K562 (cell line): ENCODE results near the gene HMGA1. TPM values are rescaled to one million over a fixed set of nuclear protein-coding genes. Genes with fewer than 3 reads are reported as not detected.

Experiments
- ERF ChIP-seq: fragments of 450-650 bp; formaldehyde crosslinking; IDR thresholded peaks from 2 replicates; pipeline ENCODE4 v1.4.0; 2020; ENCODE audit warnings: mild to moderate bottlenecking, mixed read lengths
- ESRRA ChIP-seq: fragments of 450-650 bp; IDR thresholded peaks from 2 replicates; pipeline ENCODE4 v1.6.1; 2014; ENCODE audit warnings: low read depth, mild to moderate bottlenecking, moderate library complexity, borderline replicate concordance
- HBP1 ChIP-seq: fragments of 450-650 bp; formaldehyde crosslinking; IDR thresholded peaks from 2 replicates; pipeline ENCODE4 v1.4.0; 2022; ENCODE audit warnings: missing genetic modification characterization
- HNRNPLL ChIP-seq: fragments of 200-400 bp; formaldehyde crosslinking; IDR thresholded peaks from 2 replicates; pipeline ENCODE4 v1.6.1; 2017; ENCODE audit warnings: low read length, low read depth, mild to moderate bottlenecking; ENCODE audit not compliant: poor library complexity, severe bottlenecking
- MTF1 ChIP-seq: fragments of 250-450 bp; sonication (Bioruptor Pico); IDR thresholded peaks from 2 replicates; pipeline ENCODE4 v1.9.0; 2021; ENCODE audit warnings: moderate library complexity, mild to moderate bottlenecking, inconsistent platforms, borderline replicate concordance
- NCOR1 ChIP-seq: fragments of 450-650 bp; IDR thresholded peaks from 2 replicates; pipeline ENCODE4 v1.6.1; 2016; ENCODE audit warnings: mild to moderate bottlenecking, moderate library complexity
- NFIX ChIP-seq: fragments of 250-450 bp; sonication (Bioruptor Pico); IDR thresholded peaks from 2 replicates; pipeline ENCODE4 v1.4.0; 2020; ENCODE audit warnings: low read depth, mild to moderate bottlenecking, moderate library complexity
- NR0B1 ChIP-seq: fragments of 450-650 bp; IDR thresholded peaks from one replicate; pipeline ENCODE4 v1.6.1; 2018; ENCODE audit warnings: mild to moderate bottlenecking, moderate library complexity; ENCODE audit not compliant: partially characterized antibody
- POLR2AphosphoS2 ChIP-seq: IDR thresholded peaks from 2 replicates; pipeline ENCODE4 v1.6.1; 2012; ENCODE audit warnings: low read length, improper control_type of control experiment
- SP2 ChIP-seq: IDR thresholded peaks from 2 replicates; pipeline ENCODE4 v1.6.1; 2011; ENCODE audit warnings: mild to moderate bottlenecking, low read depth, low read length, moderate library complexity; ENCODE audit not compliant: poor library complexity, severe bottlenecking; ENCODE audit errors: extremely low read depth
- STAT6 ChIP-seq: sonication (generic); formaldehyde crosslinking; IDR thresholded peaks from 2 replicates; pipeline ENCODE4 v1.8.1; 2023; ENCODE audit warnings: mild to moderate bottlenecking, missing genetic modification reagents
- ZBTB11 ChIP-seq, 3 experiments: fragments of 200-800 bp in 1 of 3; fragments of 250-450 bp in 1 of 3; fragments of 450-650 bp in 1 of 3; sonication (Bioruptor Pico) in 1 of 3; sonication (Bioruptor generic) in 1 of 3; formaldehyde crosslinking in 1 of 3; IDR thresholded peaks; 2 replicates each; pipeline versions ENCODE4 v1.6.1 to v1.8.0; 2016 to 2022; ENCODE audit warnings: mild to moderate bottlenecking in 2 of 3, missing genetic modification characterization in 2 of 3, missing compliant biosample characterization in 1 of 3, moderate library complexity in 1 of 3
- ZBTB49 ChIP-seq: sonication (generic); formaldehyde crosslinking; IDR thresholded peaks from 2 replicates; pipeline ENCODE4 v1.8.0; 2022; ENCODE audit warnings: missing genetic modification reagents, mild to moderate bottlenecking, borderline replicate concordance
- ZNF785 ChIP-seq: fragments of 250-450 bp; sonication (Bioruptor Pico); IDR thresholded peaks from 2 replicates; pipeline ENCODE4 v1.4.0; 2020; ENCODE audit warnings: mild to moderate bottlenecking
- polyA plus RNA-seq, 8 experiments: library from polyadenylated mRNA; depleted of rRNA in 4 of 8; stranded (reverse) in 5 of 8; unstranded in 3 of 8; fragments of >200 nt; fragmentation: Nextera tagmentation in 2 of 8; fragmentation: Illumina TruSeq in 1 of 8; extraction: Ambion mirVana in 2 of 8; extraction: Trizol in 1 of 8; gene quantifications; 2 replicates each; pipeline versions ENCODE4 v1.2.1 to v1.2.3, GENCODE V29; 2011 to 2014; ENCODE audit warnings: inconsistent platforms in 1 of 8, missing spikeins in 1 of 8
- total RNA-seq, 7 experiments: library from RNA; depleted of rRNA in 6 of 7; stranded (reverse); fragments of >200 nt in 6 of 7; fragmentation: Illumina TruSeq in 2 of 7; extraction: Trizol in 2 of 7; gene quantifications; 2 replicates each; pipeline versions ENCODE4 v1.2.1 to v1.2.3, GENCODE V29; 2011 to 2021; ENCODE audit warnings: low replicate concordance in 1 of 7

The HMGA1 gene
- total and polyA plus RNA-seq, 9 of the 15 experiments (the other 6 are each of a cell fraction or from before 2014, with no cell fraction given) = 27.8 to 1,947 (median 594) TPM

GRCh38 chr6:34189806-34190503, 46.7 kb upstream of the HMGA1 start (continued):
- TF ChIP-seq ZBTB11 (CRISPR knock-in tag; IDR thresholded peaks at IDR 0.05) (no peak), HNRNPLL (no peak), NCOR1 (no peak), HBP1 (CRISPR knock-in tag) (no peak), ERF (CRISPR knock-in tag) (no peak), NR0B1 (no peak), POLR2AphosphoS2 (no peak), MTF1 (CRISPR knock-in tag) (no peak), ZNF785 (CRISPR knock-in tag) (no peak), ESRRA (peak; percentile 82), SP2 (no peak), ZBTB49 (CRISPR knock-in tag) (no peak), NFIX (CRISPR knock-in tag) (peak; percentile 57), STAT6 (CRISPR knock-in tag) (no peak)
